SK-N-SH (cell line): Measurements from ENCODE around the gene SMPDL3A. TPM values are rescaled to one million over a fixed set of nuclear protein-coding genes. Genes with fewer than 3 reads are reported as not detected.

Experiments used
- CTCF ChIA-PET: fragments of 300-600, 350-600 bp; formaldehyde crosslinking; extraction: SDS; loops from one replicate; lab custom pipeline; 2021; lab: Yijun Ruan, JAX
- POLR2A ChIA-PET: fragments of 350-600 bp; sonication (Branson Sonifier 250); formaldehyde crosslinking; extraction: SDS; loops from one replicate; lab custom pipeline; 2020; ENCODE audit warnings: antibody characterized with exemption, inconsistent platforms; lab: Yijun Ruan, JAX
- DNase-seq: peaks from one replicate; pipeline ENCODE4 v3.0.0; 2012
- H2AFZ ChIP-seq: fragments of 200-600 bp; sonication (generic); 2 replicates; pipeline ENCODE4 v1.8.1; 2016; ENCODE audit warnings: antibody characterized with exemption, mild to moderate bottlenecking, low read depth
- H3F3A ChIP-seq: fragments of 200-600 bp; sonication (generic); replicated peaks from 2 replicates; pipeline ENCODE3; 2016; ENCODE audit warnings: antibody characterized with exemption, mild to moderate bottlenecking; ENCODE audit not compliant: insufficient read depth
- H3K27ac ChIP-seq, 2 experiments: fragments of 200-500 bp in 1 of 2; fragments of 200-600 bp in 1 of 2; sonication (Bioruptor generic) in 1 of 2; sonication (generic), shearing (Covaris generic) in 1 of 2; 2 replicates each; pipeline versions ENCODE4 v1.5.1 to v1.6.1; 2014 to 2016; ENCODE audit warnings: low read depth in 2 of 2, inconsistent platforms in 1 of 2, low read length in 1 of 2, mild to moderate bottlenecking in 1 of 2, mixed read lengths in 1 of 2
- H3K27me3 ChIP-seq: fragments of 200-600 bp; sonication (generic), shearing (Covaris generic); 2 replicates; pipeline ENCODE4 v1.6.1; 2016; ENCODE audit warnings: mixed run types; ENCODE audit not compliant: insufficient read depth
- H3K36me3 ChIP-seq, 2 experiments: fragments of 200-500 bp in 1 of 2; fragments of 200-600 bp in 1 of 2; sonication (Bioruptor generic) in 1 of 2; sonication (generic) in 1 of 2; replicated peaks in 1 of 2; 2 replicates each; pipeline versions ENCODE3 to v1.5.1; 2014 to 2016; ENCODE audit warnings: low read length in 1 of 2, mild to moderate bottlenecking in 1 of 2; ENCODE audit not compliant: insufficient read depth in 2 of 2, control insufficient read depth in 1 of 2
- H3K4me1 ChIP-seq, 2 experiments: fragments of 200-500 bp in 1 of 2; fragments of 200-600 bp in 1 of 2; sonication (Bioruptor generic) in 1 of 2; sonication (generic), shearing (Covaris generic) in 1 of 2; 2 replicates each; pipeline versions ENCODE4 v1.5.1 to v1.6.1; 2014 to 2016; ENCODE audit warnings: low read depth in 1 of 2, low read length in 1 of 2, mixed run types in 1 of 2; ENCODE audit not compliant: insufficient read depth in 2 of 2, control insufficient read depth in 1 of 2
- H3K4me2 ChIP-seq: fragments of 200-600 bp; sonication (generic), shearing (Covaris generic); 2 replicates; pipeline ENCODE4 v1.6.1; 2017; ENCODE audit warnings: mixed run types
- H3K4me3 ChIP-seq, 2 experiments: fragments of 200-500 bp in 1 of 2; fragments of 200-600 bp in 1 of 2; sonication (Bioruptor generic) in 1 of 2; sonication (generic), shearing (Covaris generic) in 1 of 2; 2 replicates each; pipeline versions ENCODE4 v1.5.1 to v1.8.1; 2014 to 2016; ENCODE audit warnings: low read depth in 2 of 2, inconsistent platforms in 1 of 2, low read length in 1 of 2, mild to moderate bottlenecking in 1 of 2, mixed read lengths in 1 of 2, moderate library complexity in 1 of 2
- H3K79me2 ChIP-seq: fragments of 200-600 bp; sonication (generic); 2 replicates; pipeline ENCODE4 v1.8.1; 2017; ENCODE audit warnings: mild to moderate bottlenecking; ENCODE audit not compliant: insufficient read depth
- H3K9ac ChIP-seq: fragments of 200-600 bp; sonication (generic); 2 replicates; pipeline ENCODE4 v1.6.1; 2017; ENCODE audit warnings: mixed run types
- H3K9me2 ChIP-seq: fragments of 200-600 bp; sonication (generic); 2 replicates; pipeline ENCODE4 v1.6.1; 2017; ENCODE audit warnings: mixed run types
- H3K9me3 ChIP-seq: fragments of 200-600 bp; sonication (generic); 2 replicates; pipeline ENCODE4 v1.6.1; 2017; ENCODE audit warnings: mixed run types, mild to moderate bottlenecking, moderate library complexity
- H4K20me1 ChIP-seq: fragments of 200-600 bp; sonication (generic); 2 replicates; pipeline ENCODE4 v1.6.1; 2017; ENCODE audit warnings: mild to moderate bottlenecking, mixed run types; ENCODE audit not compliant: insufficient read depth
- EP300 ChIP-seq, 2 experiments: IDR thresholded peaks; 2 replicates each; pipeline versions ENCODE4 v1.4.0 to v1.6.1; 2012; ENCODE audit warnings: borderline replicate concordance in 1 of 2, low read depth in 1 of 2, low read length in 1 of 2
- EZH2phosphoT487 ChIP-seq: fragments of 200-600 bp; sonication (generic); IDR thresholded peaks from 2 replicates; pipeline ENCODE4 v1.6.1; 2017; ENCODE audit warnings: low read depth, mixed run types, mild to moderate bottlenecking, antibody characterized with exemption, moderate library complexity, borderline replicate concordance
- FOXM1 ChIP-seq: IDR thresholded peaks from 2 replicates; pipeline ENCODE4 v1.4.0; 2012; ENCODE audit warnings: low read depth, mild to moderate bottlenecking
- GABPA ChIP-seq: IDR thresholded peaks from 2 replicates; pipeline ENCODE4 v1.4.0; 2012; ENCODE audit warnings: low read depth, mild to moderate bottlenecking
- GATA2 ChIP-seq: sonication (generic); formaldehyde crosslinking; IDR thresholded peaks from 2 replicates; pipeline ENCODE4 v1.5.0; 2020; ENCODE audit warnings: mild to moderate bottlenecking, missing genetic modification reagents
- JUND ChIP-seq: IDR thresholded peaks from 2 replicates; pipeline ENCODE4 v1.4.0; 2012
- MXI1 ChIP-seq: IDR thresholded peaks from 2 replicates; pipeline ENCODE4 v1.6.1; 2012; ENCODE audit warnings: mild to moderate bottlenecking, low read depth, low read length, improper control_type of control experiment
- NFIC ChIP-seq: IDR thresholded peaks from 2 replicates; pipeline ENCODE4 v1.4.0; 2012; ENCODE audit warnings: borderline replicate concordance
- POLR2AphosphoS5 ChIP-seq: IDR thresholded peaks from 2 replicates; pipeline ENCODE4 v1.6.1; 2012; ENCODE audit warnings: low read depth, low read length
- RAD21 ChIP-seq: IDR thresholded peaks from 2 replicates; pipeline ENCODE4 v1.6.1; 2012; ENCODE audit warnings: mild to moderate bottlenecking, low read length
- RXRA ChIP-seq: IDR thresholded peaks from 2 replicates; pipeline ENCODE4 v1.4.0; 2012; ENCODE audit warnings: low read depth, mild to moderate bottlenecking, borderline replicate concordance
- SIN3A ChIP-seq: IDR thresholded peaks from 2 replicates; pipeline ENCODE4 v1.6.1; 2012; ENCODE audit warnings: low read depth, mild to moderate bottlenecking, low read length, moderate library complexity, borderline replicate concordance
- SMC3 ChIP-seq: IDR thresholded peaks from 2 replicates; pipeline ENCODE4 v1.6.1; 2012; ENCODE audit warnings: low read depth, low read length, improper control_type of control experiment
- TAF1 ChIP-seq: IDR thresholded peaks from 2 replicates; pipeline ENCODE4 v1.6.1; 2012; ENCODE audit warnings: low read depth, mild to moderate bottlenecking, low read length, moderate library complexity, borderline replicate concordance
- polyA plus RNA-seq, 3 experiments: library from polyadenylated mRNA; depleted of rRNA; stranded (reverse); fragments of >200 nt; gene quantifications; 2 replicates each; pipeline ENCODE4 v1.2.3, GENCODE V29; 2012
- TF ChIP-seq, protein P1 (sequence below): IDR thresholded peaks from 2 replicates; pipeline ENCODE4 v1.4.0; 2012; ENCODE audit warnings: low read depth, borderline replicate concordance
- TF ChIP-seq, protein P2 (sequence below): IDR thresholded peaks from 2 replicates; pipeline ENCODE4; 2012
- TF ChIP-seq, protein P3 (sequence below): IDR thresholded peaks from 2 replicates; pipeline ENCODE4 v1.4.0; 2012; ENCODE audit warnings: low read depth
- TF ChIP-seq, protein P4 (sequence below): IDR thresholded peaks from 2 replicates; pipeline ENCODE4 v1.6.1; 2012; ENCODE audit warnings: mild to moderate bottlenecking, low read depth, low read length, moderate library complexity

The SMPDL3A gene
- polyA plus RNA-seq, 1 of the 3 experiments (the other 2 are of a cell fraction) = 2.0 TPM

DNA sequence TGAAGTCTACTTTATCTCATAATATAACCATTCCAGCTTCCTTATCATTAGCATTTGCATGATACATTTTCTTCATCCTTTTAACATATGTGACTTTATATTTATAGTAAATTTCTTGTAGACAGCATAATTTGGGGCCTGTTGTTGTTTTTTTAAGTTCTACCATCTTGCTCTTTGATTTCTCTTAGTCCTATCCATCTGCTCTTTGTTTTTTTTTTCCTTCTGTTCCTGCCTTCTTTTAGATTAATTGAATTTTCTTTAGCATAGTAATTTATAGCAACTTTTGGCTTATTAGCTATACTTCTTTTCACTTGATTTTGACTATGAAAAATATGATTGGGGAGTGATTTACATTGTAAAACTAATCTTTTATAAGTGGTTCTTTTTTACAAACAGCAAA is 28.7 kb upstream of the SMPDL3A start (continued):
- no peak for TF ChIP-seq GABPA
- TF ChIP-seq RXRA = no peak
- no peak for TF ChIP-seq GATA2
- TF ChIP-seq, protein P1, sequence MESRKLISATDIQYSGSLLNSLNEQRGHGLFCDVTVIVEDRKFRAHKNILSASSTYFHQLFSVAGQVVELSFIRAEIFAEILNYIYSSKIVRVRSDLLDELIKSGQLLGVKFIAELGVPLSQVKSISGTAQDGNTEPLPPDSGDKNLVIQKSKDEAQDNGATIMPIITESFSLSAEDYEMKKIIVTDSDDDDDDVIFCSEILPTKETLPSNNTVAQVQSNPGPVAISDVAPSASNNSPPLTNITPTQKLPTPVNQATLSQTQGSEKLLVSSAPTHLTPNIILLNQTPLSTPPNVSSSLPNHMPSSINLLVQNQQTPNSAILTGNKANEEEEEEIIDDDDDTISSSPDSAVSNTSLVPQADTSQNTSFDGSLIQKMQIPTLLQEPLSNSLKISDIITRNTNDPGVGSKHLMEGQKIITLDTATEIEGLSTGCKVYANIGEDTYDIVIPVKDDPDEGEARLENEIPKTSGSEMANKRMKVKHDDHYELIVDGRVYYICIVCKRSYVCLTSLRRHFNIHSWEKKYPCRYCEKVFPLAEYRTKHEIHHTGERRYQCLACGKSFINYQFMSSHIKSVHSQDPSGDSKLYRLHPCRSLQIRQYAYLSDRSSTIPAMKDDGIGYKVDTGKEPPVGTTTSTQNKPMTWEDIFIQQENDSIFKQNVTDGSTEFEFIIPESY = no peak
- TF ChIP-seq, protein P2, sequence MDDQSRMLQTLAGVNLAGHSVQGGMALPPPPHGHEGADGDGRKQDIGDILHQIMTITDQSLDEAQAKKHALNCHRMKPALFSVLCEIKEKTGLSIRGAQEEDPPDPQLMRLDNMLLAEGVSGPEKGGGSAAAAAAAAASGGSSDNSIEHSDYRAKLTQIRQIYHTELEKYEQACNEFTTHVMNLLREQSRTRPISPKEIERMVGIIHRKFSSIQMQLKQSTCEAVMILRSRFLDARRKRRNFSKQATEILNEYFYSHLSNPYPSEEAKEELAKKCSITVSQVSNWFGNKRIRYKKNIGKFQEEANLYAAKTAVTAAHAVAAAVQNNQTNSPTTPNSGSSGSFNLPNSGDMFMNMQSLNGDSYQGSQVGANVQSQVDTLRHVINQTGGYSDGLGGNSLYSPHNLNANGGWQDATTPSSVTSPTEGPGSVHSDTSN = no peak
- no peak for TF ChIP-seq EZH2phosphoT487

DNA sequence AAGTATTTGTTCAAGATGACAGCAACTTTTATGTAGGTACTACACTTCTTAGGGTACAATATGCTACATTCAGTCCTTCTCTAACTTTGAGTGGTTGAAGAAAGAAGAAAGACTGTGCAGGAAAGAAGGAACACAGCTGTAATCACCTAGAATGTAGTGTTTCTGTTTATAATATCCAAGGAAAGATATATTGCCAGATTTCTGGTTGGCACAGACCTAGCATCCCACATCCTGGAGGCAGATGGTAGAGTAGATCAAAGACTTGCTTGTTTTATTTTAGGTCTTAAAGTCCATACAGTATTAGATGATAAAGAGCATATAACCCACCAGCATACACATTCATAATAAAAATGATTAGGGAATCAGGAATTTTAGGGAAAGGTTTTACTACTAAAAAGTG is 22.8 kb upstream of the SMPDL3A start:
- no peak for DNase-seq
- no peaks in the 10 kb centered on the region for H3K4me1 ChIP-seq
- no peaks in the 10 kb centered on the region for H3K36me3 ChIP-seq
- H3K9me2 ChIP-seq = no peaks in the 10 kb centered on the region
- H3K9ac ChIP-seq = no peak overlapping the region
- no peaks in the 10 kb centered on the region for H3F3A ChIP-seq
- H3K79me2 ChIP-seq = no peaks in the 10 kb centered on the region
- no peak overlapping the region for H2AFZ ChIP-seq
- H3K27ac ChIP-seq = no peak overlapping the region
- H3K9me3 ChIP-seq = no peaks in the 10 kb centered on the region
- no peaks in the 10 kb centered on the region for H4K20me1 ChIP-seq
- TF ChIP-seq, protein P3, sequence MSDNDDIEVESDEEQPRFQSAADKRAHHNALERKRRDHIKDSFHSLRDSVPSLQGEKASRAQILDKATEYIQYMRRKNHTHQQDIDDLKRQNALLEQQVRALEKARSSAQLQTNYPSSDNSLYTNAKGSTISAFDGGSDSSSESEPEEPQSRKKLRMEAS = no peak
- TF ChIP-seq, protein P4, sequence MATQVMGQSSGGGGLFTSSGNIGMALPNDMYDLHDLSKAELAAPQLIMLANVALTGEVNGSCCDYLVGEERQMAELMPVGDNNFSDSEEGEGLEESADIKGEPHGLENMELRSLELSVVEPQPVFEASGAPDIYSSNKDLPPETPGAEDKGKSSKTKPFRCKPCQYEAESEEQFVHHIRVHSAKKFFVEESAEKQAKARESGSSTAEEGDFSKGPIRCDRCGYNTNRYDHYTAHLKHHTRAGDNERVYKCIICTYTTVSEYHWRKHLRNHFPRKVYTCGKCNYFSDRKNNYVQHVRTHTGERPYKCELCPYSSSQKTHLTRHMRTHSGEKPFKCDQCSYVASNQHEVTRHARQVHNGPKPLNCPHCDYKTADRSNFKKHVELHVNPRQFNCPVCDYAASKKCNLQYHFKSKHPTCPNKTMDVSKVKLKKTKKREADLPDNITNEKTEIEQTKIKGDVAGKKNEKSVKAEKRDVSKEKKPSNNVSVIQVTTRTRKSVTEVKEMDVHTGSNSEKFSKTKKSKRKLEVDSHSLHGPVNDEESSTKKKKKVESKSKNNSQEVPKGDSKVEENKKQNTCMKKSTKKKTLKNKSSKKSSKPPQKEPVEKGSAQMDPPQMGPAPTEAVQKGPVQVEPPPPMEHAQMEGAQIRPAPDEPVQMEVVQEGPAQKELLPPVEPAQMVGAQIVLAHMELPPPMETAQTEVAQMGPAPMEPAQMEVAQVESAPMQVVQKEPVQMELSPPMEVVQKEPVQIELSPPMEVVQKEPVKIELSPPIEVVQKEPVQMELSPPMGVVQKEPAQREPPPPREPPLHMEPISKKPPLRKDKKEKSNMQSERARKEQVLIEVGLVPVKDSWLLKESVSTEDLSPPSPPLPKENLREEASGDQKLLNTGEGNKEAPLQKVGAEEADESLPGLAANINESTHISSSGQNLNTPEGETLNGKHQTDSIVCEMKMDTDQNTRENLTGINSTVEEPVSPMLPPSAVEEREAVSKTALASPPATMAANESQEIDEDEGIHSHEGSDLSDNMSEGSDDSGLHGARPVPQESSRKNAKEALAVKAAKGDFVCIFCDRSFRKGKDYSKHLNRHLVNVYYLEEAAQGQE = no peak
- TF ChIP-seq RAD21 = no peak
- TF ChIP-seq SIN3A = no peak
- TF ChIP-seq, protein P1 = no peak
- no peak for TF ChIP-seq GATA2
- TF ChIP-seq POLR2AphosphoS5 = no peak
- no peak for TF ChIP-seq SMC3
- TF ChIP-seq EP300 (IDR thresholded peaks at IDR 0.05; ENCODE audit: borderline replicate concordance in 1 of 2, low read depth in 1 of 2, low read length in 1 of 2) = no peak
- no peak for TF ChIP-seq MXI1
- TF ChIP-seq TAF1 = no peak
- no peak for TF ChIP-seq NFIC
- TF ChIP-seq, protein P2 = no peak
- no peak for TF ChIP-seq GABPA
- TF ChIP-seq FOXM1 = no peak
- TF ChIP-seq JUND = no peak
- no peak for TF ChIP-seq RXRA
- ChIA-PET POLR2A (no interaction called here), CTCF (interaction anchor here (0.6 kb wide), 1 partner anchor 112 kb away, joined by 4 read pairs; no protein-coding TSS in a partner anchor)
- H3K4me3 ChIP-seq = no peak overlapping the region
- H3K27me3 ChIP-seq = peaks cover 3% of the 10 kb centered on the region; the same call in 1 of the 2 replicates
- H3K4me2 ChIP-seq = no peak overlapping the region
